ENCODE measurements around the gene DAB2. TPM values are rescaled to one million over a fixed set of nuclear protein-coding genes. Genes with fewer than 3 reads are reported as not detected.

The DAB2 gene
- total RNA-seq, 2 donors from 2014 or later: 12.3 to 23.8 TPM

GRCh38 chr5:39440958-39441624 lies 16.3 kb upstream of the DAB2 start:
- 92 to 100% methylated on average over 1 of the region's 2 CpGs for WGBS, 2 experiments (ENCODE audit: insufficient coverage in 1 of 2, insufficient read length in 1 of 2)
- Mint-ChIP-seq H3K9me3 (no peaks in the 10 kb centered on the region), H3K4me1 (peaks cover 6% of the 10 kb centered on the region), H3K36me3 (ENCODE audit: low read depth) (no peaks in the 10 kb centered on the region), H3K27ac (no peak overlapping the region), H3K4me3 (no peak overlapping the region), H3K27me3 (ENCODE audit: insufficient read depth) (no peaks in the 10 kb centered on the region)
- no peak overlapping the region for H3K9ac ChIP-seq (ENCODE audit: extremely low read depth, low read length, poor library complexity, severe bottlenecking)
- no peaks in the 10 kb centered on the region for H3K36me3 ChIP-seq (ENCODE audit: control insufficient read depth, insufficient read depth, low read length)
- no peaks in the 10 kb centered on the region for H3K9me3 ChIP-seq (ENCODE audit: control insufficient read depth, low read length)
- no peak for DNase-seq
- no peak overlapping the region for H3K4me3 ChIP-seq (ENCODE audit: low read length)
- H3K4me1 ChIP-seq (ENCODE audit: control insufficient read depth, insufficient read depth, low read length): no peaks in the 10 kb centered on the region
- H3K27me3 ChIP-seq (ENCODE audit: control insufficient read depth, insufficient read depth, low read length, poor library complexity, severe bottlenecking): no peaks in the 10 kb centered on the region
- TF ChIP-seq CTCF (conservative IDR thresholded peaks at IDR 0.05): no peak
- no peak overlapping the region for H3K27ac ChIP-seq (ENCODE audit: low read depth, low read length)

- no peak overlapping the region for H3K4me3 Mint-ChIP-seq
- no peak overlapping the region for H3K9ac ChIP-seq (ENCODE audit: extremely low read depth, low read length, poor library complexity, severe bottlenecking)
- H3K4me3 ChIP-seq (ENCODE audit: low read length): no peak overlapping the region
- H3K4me1 ChIP-seq (ENCODE audit: control insufficient read depth, insufficient read depth, low read length): no peaks in the 10 kb centered on the region
- H3K27me3 ChIP-seq (ENCODE audit: control insufficient read depth, insufficient read depth, low read length, poor library complexity, severe bottlenecking): no peaks in the 10 kb centered on the region
- H3K36me3 Mint-ChIP-seq (ENCODE audit: low read depth): no peaks in the 10 kb centered on the region
- H3K36me3 ChIP-seq (ENCODE audit: control insufficient read depth, insufficient read depth, low read length): no peaks in the 10 kb centered on the region
- no peaks in the 10 kb centered on the region for H3K9me3 Mint-ChIP-seq
- no peak overlapping the region for H3K27ac ChIP-seq (ENCODE audit: low read depth, low read length)
- no peak overlapping the region for H3K27ac Mint-ChIP-seq
- H3K9me3 ChIP-seq (ENCODE audit: control insufficient read depth, low read length): no peaks in the 10 kb centered on the region
- no peaks in the 10 kb centered on the region for H3K27me3 Mint-ChIP-seq (ENCODE audit: insufficient read depth)
- no peak for DNase-seq
- 84% methylated on average over 2 of the region's 3 CpGs; no CpG with 5 or more reads in 1 of the 2 experiments for WGBS, 2 experiments (ENCODE audit: insufficient coverage in 1 of 2, insufficient read length in 1 of 2)
- no peak for TF ChIP-seq CTCF (conservative IDR thresholded peaks at IDR 0.05)
- peaks cover 6% of the 10 kb centered on the region for H3K4me1 Mint-ChIP-seq
Observed at GRCh38 chr5:39440192-39440957, 15.6 kb upstream of the DAB2 start.

- H3K27ac ChIP-seq (ENCODE audit: low read depth, low read length): no peak overlapping the region
- no peak for DNase-seq
- Mint-ChIP-seq H3K36me3 (ENCODE audit: low read depth) (no peaks in the 10 kb centered on the region), H3K27me3 (ENCODE audit: insufficient read depth) (no peaks in the 10 kb centered on the region), H3K27ac (no peak overlapping the region), H3K9me3 (no peaks in the 10 kb centered on the region), H3K4me1 (peaks cover 6% of the 10 kb centered on the region), H3K4me3 (no peak overlapping the region)
- WGBS, 2 experiments (ENCODE audit: insufficient coverage in 1 of 2, insufficient read length in 1 of 2): 81 to 89% methylated on average over 2 to 3 of the region's 3 CpGs
- H3K27me3 ChIP-seq (ENCODE audit: control insufficient read depth, insufficient read depth, low read length, poor library complexity, severe bottlenecking): no peaks in the 10 kb centered on the region
- no peak for TF ChIP-seq CTCF (conservative IDR thresholded peaks at IDR 0.05)
- H3K4me1 ChIP-seq (ENCODE audit: control insufficient read depth, insufficient read depth, low read length): no peaks in the 10 kb centered on the region
- H3K36me3 ChIP-seq (ENCODE audit: control insufficient read depth, insufficient read depth, low read length): no peaks in the 10 kb centered on the region
- H3K9ac ChIP-seq (ENCODE audit: extremely low read depth, low read length, poor library complexity, severe bottlenecking): no peak overlapping the region
- no peaks in the 10 kb centered on the region for H3K9me3 ChIP-seq (ENCODE audit: control insufficient read depth, low read length)
- no peak overlapping the region for H3K4me3 ChIP-seq (ENCODE audit: low read length)
Observed at GRCh38 chr5:39439582-39440162, 14.9 kb upstream of the DAB2 start.
